ENCODE results near the gene CMIP. TPM values are rescaled to one million over a fixed set of nuclear protein-coding genes. Genes with fewer than 3 reads are reported as not detected.

Gene CMIP
- total and polyA plus RNA-seq, 10 of the 15 experiments (the other 5 are each of a cell fraction or from before 2014, with no cell fraction given), result 1.2 to 43.2 (median 4.4) TPM

GRCh38 chr16:81731649-81732048, 287.0 kb downstream of the CMIP start:
- CTCF ChIA-PET, result interaction anchor here (0.8 to 3.0 kb wide), 8 partner anchors 9 to 366 kb away, joined by 3 to 21 read pairs (median 3); no protein-coding TSS in a partner anchor
- Histone ChIP-seq H3K27me3 (replicated peaks in 1 of 2; ENCODE audit: control insufficient read depth in 2 of 2, insufficient read depth in 2 of 2, low read length in 1 of 2) (no peaks in the 10 kb centered on the region), H2AFZ (ENCODE audit: control insufficient read depth, low read depth, low read length) (no peak overlapping the region), H3K9me3 (replicated peaks; ENCODE audit: control insufficient read depth, insufficient read depth, low read length) (no peaks in the 10 kb centered on the region), H3K27ac (ENCODE audit: control insufficient read depth, insufficient read depth) (no peak overlapping the region), H3K4me3 (no peak overlapping the region), H3K4me2 (ENCODE audit: control insufficient read depth, insufficient read depth) (no peak overlapping the region), H3K79me2 (ENCODE audit: control insufficient read depth, insufficient read depth, low read length) (no peaks in the 10 kb centered on the region), H3K9ac (ENCODE audit: control insufficient read depth, insufficient read depth, low read length) (no peak overlapping the region), H4K20me1 (ENCODE audit: control insufficient read depth, insufficient read depth) (no peaks in the 10 kb centered on the region), H3K4me1 (ENCODE audit: control insufficient read depth, insufficient read depth, low read length) (peaks cover 12% of the 10 kb centered on the region), H3K36me3 (ENCODE audit: control insufficient read depth in 2 of 2, insufficient read depth in 2 of 2, low read length in 1 of 2) (no peaks in the 10 kb centered on the region)
- no peak for FAIRE-seq
- DNase-seq (ENCODE audit: low read depth, low spot score), result no peak
- intact Hi-C loops (cut with micrococcal nuclease; ENCODE audit: unreplicated experiment) (loop anchor here (10.0 kb wide), 2 partner anchors 467 to 727 kb away; partner anchors contain the start of genes CENPN and CMC2), in situ Hi-C loops (cut with MboI) (no loop called here)
- SMC1A ChIA-PET (ENCODE audit: uncharacterized antibody, unreplicated experiment), result no interaction called here
- POLR2A ChIA-PET, result no interaction called here
- BruUV-seq (replicated peaks), result no TSS peak
- ATAC-seq, result no peak
- RAD21 ChIA-PET (ENCODE audit: unreplicated experiment), result interaction anchor here (1.2 kb wide), 1 partner anchor 43 kb away, joined by 3 read pairs; no protein-coding TSS in a partner anchor
- TF ChIP-seq MEF2B (IDR thresholded peaks at IDR 0.05; ENCODE audit: partially characterized antibody, poor library complexity, severe bottlenecking), result no peak
- TF ChIP-seq RFX5 (IDR thresholded peaks at IDR 0.05; ENCODE audit: low read depth, low read length), result no peak
- WGBS (ENCODE audit: insufficient coverage, insufficient replicate concordance, low lambda C conversion rate, missing lambda C conversion rate), result 75% methylated on average over 8 of the region's 8 CpGs

GRCh38 chr16:81732699-81733098, 288.1 kb downstream of the CMIP start:
- in situ Hi-C loops (cut with MboI) (no loop called here), intact Hi-C loops (cut with micrococcal nuclease; ENCODE audit: unreplicated experiment) (loop anchor here (10.0 kb wide), 2 partner anchors 468 to 728 kb away; partner anchors contain the start of genes CENPN and CMC2)
- Histone ChIP-seq H3K4me2 (ENCODE audit: control insufficient read depth, insufficient read depth) (no peak overlapping the region), H4K20me1 (ENCODE audit: control insufficient read depth, insufficient read depth) (no peaks in the 10 kb centered on the region), H3K36me3 (ENCODE audit: control insufficient read depth in 2 of 2, insufficient read depth in 2 of 2, low read length in 1 of 2) (no peaks in the 10 kb centered on the region), H3K27ac (ENCODE audit: control insufficient read depth, insufficient read depth) (no peak overlapping the region), H3K4me1 (ENCODE audit: control insufficient read depth, insufficient read depth, low read length) (peaks cover 12% of the 10 kb centered on the region), H3K4me3 (no peak overlapping the region), H2AFZ (ENCODE audit: control insufficient read depth, low read depth, low read length) (no peak overlapping the region), H3K9me3 (replicated peaks; ENCODE audit: control insufficient read depth, insufficient read depth, low read length) (no peaks in the 10 kb centered on the region), H3K27me3 (replicated peaks in 1 of 2; ENCODE audit: control insufficient read depth in 2 of 2, insufficient read depth in 2 of 2, low read length in 1 of 2) (no peaks in the 10 kb centered on the region), H3K9ac (ENCODE audit: control insufficient read depth, insufficient read depth, low read length) (no peak overlapping the region), H3K79me2 (ENCODE audit: control insufficient read depth, insufficient read depth, low read length) (no peaks in the 10 kb centered on the region)
- no peak for FAIRE-seq
- no TSS peak for BruUV-seq (replicated peaks)
- no CpG with 5 or more reads among the region's 1 CpG for WGBS (ENCODE audit: insufficient coverage, insufficient replicate concordance, low lambda C conversion rate, missing lambda C conversion rate)
- ChIA-PET SMC1A (ENCODE audit: uncharacterized antibody, unreplicated experiment) (interaction anchor here (1.2 kb wide), 1 partner anchor 368 kb away, joined by 3 read pairs; no protein-coding TSS in a partner anchor), RAD21 (ENCODE audit: unreplicated experiment) (no interaction called here), POLR2A (no interaction called here), CTCF (interaction anchor here (0.7 to 1.4 kb wide), 3 partner anchors 9 to 367 kb away, joined by 3 read pairs; no protein-coding TSS in a partner anchor)
- DNase-seq (ENCODE audit: low read depth, low spot score), result no peak
- ATAC-seq, result no peak
- no peak for TF ChIP-seq CUX1 (IDR thresholded peaks at IDR 0.05; ENCODE audit: insufficient replicate concordance, low read depth, low read length)
- no peak for TF ChIP-seq BCL11A (IDR thresholded peaks at IDR 0.05; ENCODE audit: low read depth, low read length)
- TF ChIP-seq YBX1 (IDR thresholded peaks at IDR 0.05), result no peak
- TF ChIP-seq ZBED1 (IDR thresholded peaks at IDR 0.05; ENCODE audit: borderline replicate concordance), result no peak
- TF ChIP-seq ZZZ3 (IDR thresholded peaks at IDR 0.05; ENCODE audit: control insufficient read depth, insufficient read length, low read depth), result no peak
- TF ChIP-seq RAD51 (IDR thresholded peaks at IDR 0.05), result no peak
- TF ChIP-seq USF2 (IDR thresholded peaks at IDR 0.05; ENCODE audit: borderline replicate concordance, low read depth, low read length), result no peak
- no peak for TF ChIP-seq EZH2 (IDR thresholded peaks at IDR 0.05; ENCODE audit: borderline replicate concordance, control insufficient read depth, low read depth, low read length)
- no peak for TF ChIP-seq PML (IDR thresholded peaks at IDR 0.05; ENCODE audit: low read length)
- no peak for TF ChIP-seq MYC (IDR thresholded peaks at IDR 0.05; ENCODE audit: insufficient read depth, insufficient read length, insufficient replicate concordance, low read length, severe bottlenecking)

Measured in GM12878 (cell line).